ENCODE data around the gene SLX4IP.

GRCh38 chr20:10661261-10661660, 226.2 kb downstream of the SLX4IP start:
- no peak for TF ChIP-seq ATF1 (CRISPR knock-in tag; IDR thresholded peaks at IDR 0.05)
- TF ChIP-seq TCF7 (CRISPR knock-in tag; IDR thresholded peaks at IDR 0.05; ENCODE audit: low read depth) = no peak
- TF ChIP-seq, protein P1, sequence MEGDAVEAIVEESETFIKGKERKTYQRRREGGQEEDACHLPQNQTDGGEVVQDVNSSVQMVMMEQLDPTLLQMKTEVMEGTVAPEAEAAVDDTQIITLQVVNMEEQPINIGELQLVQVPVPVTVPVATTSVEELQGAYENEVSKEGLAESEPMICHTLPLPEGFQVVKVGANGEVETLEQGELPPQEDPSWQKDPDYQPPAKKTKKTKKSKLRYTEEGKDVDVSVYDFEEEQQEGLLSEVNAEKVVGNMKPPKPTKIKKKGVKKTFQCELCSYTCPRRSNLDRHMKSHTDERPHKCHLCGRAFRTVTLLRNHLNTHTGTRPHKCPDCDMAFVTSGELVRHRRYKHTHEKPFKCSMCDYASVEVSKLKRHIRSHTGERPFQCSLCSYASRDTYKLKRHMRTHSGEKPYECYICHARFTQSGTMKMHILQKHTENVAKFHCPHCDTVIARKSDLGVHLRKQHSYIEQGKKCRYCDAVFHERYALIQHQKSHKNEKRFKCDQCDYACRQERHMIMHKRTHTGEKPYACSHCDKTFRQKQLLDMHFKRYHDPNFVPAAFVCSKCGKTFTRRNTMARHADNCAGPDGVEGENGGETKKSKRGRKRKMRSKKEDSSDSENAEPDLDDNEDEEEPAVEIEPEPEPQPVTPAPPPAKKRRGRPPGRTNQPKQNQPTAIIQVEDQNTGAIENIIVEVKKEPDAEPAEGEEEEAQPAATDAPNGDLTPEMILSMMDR (IDR thresholded peaks at IDR 0.05) = no peak
- TF ChIP-seq, protein P2, sequence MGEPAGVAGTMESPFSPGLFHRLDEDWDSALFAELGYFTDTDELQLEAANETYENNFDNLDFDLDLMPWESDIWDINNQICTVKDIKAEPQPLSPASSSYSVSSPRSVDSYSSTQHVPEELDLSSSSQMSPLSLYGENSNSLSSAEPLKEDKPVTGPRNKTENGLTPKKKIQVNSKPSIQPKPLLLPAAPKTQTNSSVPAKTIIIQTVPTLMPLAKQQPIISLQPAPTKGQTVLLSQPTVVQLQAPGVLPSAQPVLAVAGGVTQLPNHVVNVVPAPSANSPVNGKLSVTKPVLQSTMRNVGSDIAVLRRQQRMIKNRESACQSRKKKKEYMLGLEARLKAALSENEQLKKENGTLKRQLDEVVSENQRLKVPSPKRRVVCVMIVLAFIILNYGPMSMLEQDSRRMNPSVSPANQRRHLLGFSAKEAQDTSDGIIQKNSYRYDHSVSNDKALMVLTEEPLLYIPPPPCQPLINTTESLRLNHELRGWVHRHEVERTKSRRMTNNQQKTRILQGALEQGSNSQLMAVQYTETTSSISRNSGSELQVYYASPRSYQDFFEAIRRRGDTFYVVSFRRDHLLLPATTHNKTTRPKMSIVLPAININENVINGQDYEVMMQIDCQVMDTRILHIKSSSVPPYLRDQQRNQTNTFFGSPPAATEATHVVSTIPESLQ (CRISPR knock-in tag; IDR thresholded peaks at IDR 0.05) = no peak
- no peak for TF ChIP-seq ZNF512 (CRISPR knock-in tag; IDR thresholded peaks at IDR 0.05; ENCODE audit: borderline replicate concordance)
- TF ChIP-seq, protein P3, sequence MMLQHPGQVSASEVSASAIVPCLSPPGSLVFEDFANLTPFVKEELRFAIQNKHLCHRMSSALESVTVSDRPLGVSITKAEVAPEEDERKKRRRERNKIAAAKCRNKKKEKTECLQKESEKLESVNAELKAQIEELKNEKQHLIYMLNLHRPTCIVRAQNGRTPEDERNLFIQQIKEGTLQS (CRISPR knock-in tag; conservative IDR thresholded peaks at IDR 0.05) = no peak
- TF ChIP-seq ZNF232 (CRISPR knock-in tag; IDR thresholded peaks at IDR 0.05) = no peak
- TF ChIP-seq MAX (CRISPR knock-in tag; IDR thresholded peaks at IDR 0.05) = no peak
- TF ChIP-seq KAT7 (CRISPR knock-in tag; IDR thresholded peaks at IDR 0.05; ENCODE audit: borderline replicate concordance) = no peak
- no peak for TF ChIP-seq ETV6 (CRISPR knock-in tag; IDR thresholded peaks at IDR 0.05)
- no peak for TF ChIP-seq TP53 (CRISPR knock-in tag; IDR thresholded peaks at IDR 0.05)
- no peak for TF ChIP-seq TEAD4 (CRISPR knock-in tag; IDR thresholded peaks at IDR 0.05)
- no peak for TF ChIP-seq ZNF121 (CRISPR knock-in tag; IDR thresholded peaks at IDR 0.05)
- no peak for TF ChIP-seq NR3C1 (CRISPR knock-in tag; conservative IDR thresholded peaks at IDR 0.05; ENCODE audit: low read depth)

Measured in WTC11 (cell line).